ENCODE measurements around the gene APOL6.
"Not testable (repeated sequence)": the region's sequence is repeated elsewhere in the genome, so short reads cannot be mapped to it uniquely, and the experiment has no call there.

Gene APOL6

GRCh38 chr22:35618427-35619223, 29.6 kb upstream of the APOL6 start:
- DNase-seq = no peak

GRCh38 chr22:35619336-35620094, 28.7 kb upstream of the APOL6 start:
- no peak for DNase-seq

- DNase-seq = no peak
Observed at GRCh38 chr22:35620624-35621251, 27.5 kb upstream of the APOL6 start.

GRCh38 chr22:35621451-35621850, 26.8 kb upstream of the APOL6 start:
- DNase-seq = no peak

- peak; percentile 27 to 62 for DNase-seq
Observed at GRCh38 chr22:35622191-35622913, 25.9 kb upstream of the APOL6 start.

GRCh38 chr22:35623885-35624284, 24.4 kb upstream of the APOL6 start:
- not testable (repeated sequence) for DNase-seq

- no peak for DNase-seq
Observed at GRCh38 chr22:35624547-35624946, 23.7 kb upstream of the APOL6 start.

- no peak for DNase-seq
Observed at GRCh38 chr22:35625763-35626432, 22.3 kb upstream of the APOL6 start.

GRCh38 chr22:35627267-35628041, 20.8 kb upstream of the APOL6 start:
- DNase-seq = peak; percentile 6 to 50

- no peak for DNase-seq
Observed at GRCh38 chr22:35628732-35629131, 19.5 kb upstream of the APOL6 start.

GRCh38 chr22:35629406-35630216, 18.6 kb upstream of the APOL6 start:
- DNase-seq = no peak

- DNase-seq = no peak
Observed at GRCh38 chr22:35630387-35630793, 17.9 kb upstream of the APOL6 start.

GRCh38 chr22:35630891-35631290, 17.4 kb upstream of the APOL6 start:
- DNase-seq = no peak

- DNase-seq = no peak
Observed at GRCh38 chr22:35631597-35631996, 16.6 kb upstream of the APOL6 start.

- no peak for DNase-seq
Observed at GRCh38 chr22:35632935-35633334, 15.3 kb upstream of the APOL6 start.

GRCh38 chr22:35633520-35633919, 14.7 kb upstream of the APOL6 start:
- no peak for DNase-seq

GRCh38 chr22:35634015-35634414, 14.2 kb upstream of the APOL6 start:
- DNase-seq = no peak

GRCh38 chr22:35634943-35635540, 13.2 kb upstream of the APOL6 start:
- DNase-seq = peak in 1 of 2 experiments; percentile 10

GRCh38 chr22:35637254-35637653, 11.0 kb upstream of the APOL6 start:
- DNase-seq = no peak

GRCh38 chr22:35638001-35638400, 10.2 kb upstream of the APOL6 start:
- DNase-seq = no peak

Measured in NCI-H446 (cell line).